Activated CD8-positive, alpha-beta T cell treated with anti-CD3 and anti-CD28 coated beads, Interleukin-2, amount 10 ng/mL, durations not matched to agents 7 days and 5 days (primary cell): ENCODE measurements around the gene GNE. TPM values are rescaled to one million over a fixed set of nuclear protein-coding genes. Genes with fewer than 3 reads are reported as not detected.
"Not testable (repeated sequence)": the region's sequence is repeated elsewhere in the genome, so short reads cannot be mapped to it uniquely, and the experiment has no call there.

ENCODE experiments used
- ATAC-seq: fragments of 150-1000 bp; cut with Tn5 transposase; one replicate; pipeline ENCODE4 v1.10.0; 2021; ENCODE audit warnings: moderate library complexity
- CTCF ChIA-PET: fragments of 350-600 bp; sonication (Branson Sonifier 250); formaldehyde crosslinking; loops from one replicate; lab custom pipeline; 2021; ENCODE audit warnings: antibody characterized with exemption; lab: Charles Lee
- POLR2A ChIA-PET: fragments of 350-600 bp; sonication (Branson Sonifier 250); formaldehyde crosslinking; loops from one replicate; lab custom pipeline; 2021; ENCODE audit warnings: antibody characterized with exemption; lab: Charles Lee
- DNase-seq: peaks from one replicate; pipeline ENCODE4 v3.0.0-alpha.2; 2020
- H3K27ac Mint-ChIP-seq: one replicate; pipeline ENCODE4 v1.8.0; 2021; ENCODE audit warnings: mild to moderate bottlenecking, mixed read lengths
- H3K27me3 Mint-ChIP-seq: one replicate; pipeline ENCODE4 v1.8.0; 2021; ENCODE audit warnings: low read depth, mixed read lengths
- H3K36me3 Mint-ChIP-seq: one replicate; pipeline ENCODE4 v1.8.0; 2021; ENCODE audit warnings: low read depth, mixed read lengths
- H3K4me1 Mint-ChIP-seq: one replicate; pipeline ENCODE4 v1.8.0; 2021; ENCODE audit warnings: low read depth, mixed read lengths
- H3K4me3 Mint-ChIP-seq: one replicate; pipeline ENCODE4 v1.8.0; 2021; ENCODE audit warnings: mild to moderate bottlenecking, mixed read lengths
- H3K9me3 Mint-ChIP-seq: one replicate; pipeline ENCODE4 v1.8.0; 2022; ENCODE audit warnings: mixed read lengths; ENCODE audit not compliant: insufficient read depth
- total RNA-seq, 2 experiments: library from RNA; stranded (reverse); gene quantifications; one replicate each; pipeline ENCODE4 v1.2.3, GENCODE V29; 2021

GNE gene
- total RNA-seq, 2 experiments from 2014 or later: 15.2 to 16.1 TPM

- DNase-seq (no peak), ATAC-seq (no peak)
- Mint-ChIP-seq H3K4me1 (peaks cover 4% of the 10 kb centered on the region), H3K36me3 (no peaks in the 10 kb centered on the region), H3K27ac (no peak overlapping the region), H3K9me3 (no peaks in the 10 kb centered on the region), H3K27me3 (no peaks in the 10 kb centered on the region), H3K4me3 (no peak overlapping the region)
- ChIA-PET POLR2A (no interaction called here), CTCF (no interaction called here)
These were observed 31.7 kb upstream of the GNE start for GRCh38 chr9:36289836-36290435.

- no peaks in the 10 kb centered on the region for H3K36me3 Mint-ChIP-seq
- POLR2A ChIA-PET: no interaction called here
- CTCF ChIA-PET: interaction anchor here (1.7 kb wide), 1 partner anchor 40 kb away, joined by 3 read pairs; no protein-coding TSS in a partner anchor
- no peak for ATAC-seq
- DNase-seq: no peak
- H3K4me1 Mint-ChIP-seq: peaks cover 4% of the 10 kb centered on the region
- no peaks in the 10 kb centered on the region for H3K27me3 Mint-ChIP-seq
- H3K4me3 Mint-ChIP-seq: no peak overlapping the region
- H3K27ac Mint-ChIP-seq: no peak overlapping the region
- no peaks in the 10 kb centered on the region for H3K9me3 Mint-ChIP-seq
These were observed 29.8 kb upstream of the GNE start for GRCh38 chr9:36288070-36288469.

- Mint-ChIP-seq H3K27me3 (no peaks in the 10 kb centered on the region), H3K4me1 (peaks cover 4% of the 10 kb centered on the region), H3K4me3 (no peak overlapping the region), H3K36me3 (no peaks in the 10 kb centered on the region), H3K9me3 (no peaks in the 10 kb centered on the region), H3K27ac (no peak overlapping the region)
- POLR2A ChIA-PET: no interaction called here
- DNase-seq (no peak), ATAC-seq (no peak)
- CTCF ChIA-PET: interaction anchor here (1.6 kb wide), 1 partner anchor 278 kb away, joined by 4 read pairs; no protein-coding TSS in a partner anchor
These were observed 28.1 kb upstream of the GNE start for GRCh38 chr9:36286388-36286787.

- H3K27ac Mint-ChIP-seq: no peak overlapping the region
- ATAC-seq: no peak
- H3K36me3 Mint-ChIP-seq: no peaks in the 10 kb centered on the region
These were observed 26.0 kb upstream of the GNE start for GRCh38 chr9:36284226-36284625.

GRCh38 chr9:36282275-36282674 lies 24.0 kb upstream of the GNE start:
- POLR2A ChIA-PET: no interaction called here
- H3K27ac Mint-ChIP-seq: no peak overlapping the region
- H3K4me1 Mint-ChIP-seq: no peaks in the 10 kb centered on the region
- ATAC-seq: no peak
- H3K4me3 Mint-ChIP-seq: no peak overlapping the region
- no peaks in the 10 kb centered on the region for H3K36me3 Mint-ChIP-seq
- H3K9me3 Mint-ChIP-seq: no peaks in the 10 kb centered on the region
- CTCF ChIA-PET: no interaction called here
- H3K27me3 Mint-ChIP-seq: no peaks in the 10 kb centered on the region
- no peak for DNase-seq

More at GRCh38 chr9:36284226-36284625, 26.0 kb upstream of the GNE start:
- ChIA-PET CTCF (no interaction called here), POLR2A (no interaction called here)
- Mint-ChIP-seq H3K9me3 (no peaks in the 10 kb centered on the region), H3K4me3 (no peak overlapping the region), H3K27me3 (no peaks in the 10 kb centered on the region), H3K4me1 (peaks cover 4% of the 10 kb centered on the region)
- DNase-seq: no peak

GRCh38 chr9:36280989-36281388 lies 22.7 kb upstream of the GNE start:
- POLR2A ChIA-PET: no interaction called here
- Mint-ChIP-seq H3K9me3 (no peaks in the 10 kb centered on the region), H3K4me1 (no peaks in the 10 kb centered on the region), H3K27me3 (no peaks in the 10 kb centered on the region), H3K36me3 (no peaks in the 10 kb centered on the region), H3K27ac (no peak overlapping the region), H3K4me3 (no peak overlapping the region)
- DNase-seq (no peak), ATAC-seq (no peak)
- CTCF ChIA-PET: no interaction called here

GRCh38 chr9:36278243-36278642 lies 20.0 kb upstream of the GNE start:
- no peak overlapping the region for H3K27ac Mint-ChIP-seq
- ChIA-PET CTCF (no interaction called here), POLR2A (interaction anchor here (0.8 kb wide), 1 partner anchor 20 kb away, joined by 3 read pairs; the partner anchor contains the start of gene GNE)
- H3K4me1 Mint-ChIP-seq: no peaks in the 10 kb centered on the region
- H3K27me3 Mint-ChIP-seq: no peaks in the 10 kb centered on the region
- DNase-seq (no peak), ATAC-seq (no peak)
- no peaks in the 10 kb centered on the region for H3K36me3 Mint-ChIP-seq
- H3K9me3 Mint-ChIP-seq: no peaks in the 10 kb centered on the region
- no peak overlapping the region for H3K4me3 Mint-ChIP-seq

GRCh38 chr9:36276781-36277181 lies 18.5 kb upstream of the GNE start:
- Mint-ChIP-seq H3K9me3 (no peaks in the 10 kb centered on the region), H3K27me3 (no peaks in the 10 kb centered on the region), H3K4me3 (no peak overlapping the region), H3K27ac (no peak overlapping the region), H3K4me1 (no peaks in the 10 kb centered on the region), H3K36me3 (no peaks in the 10 kb centered on the region)
- POLR2A ChIA-PET: interaction anchor here (0.6 kb wide), 1 partner anchor 630 kb away, joined by 5 read pairs; no protein-coding TSS in a partner anchor
- DNase-seq: no peak
- ATAC-seq: no peak
- CTCF ChIA-PET: interaction anchor here (0.6 to 1.3 kb wide), 2 partner anchors 9 to 52 kb away, joined by 3 read pairs; no protein-coding TSS in a partner anchor

GRCh38 chr9:36276254-36276653 lies 18.0 kb upstream of the GNE start:
- Mint-ChIP-seq H3K27me3 (no peaks in the 10 kb centered on the region), H3K4me1 (no peaks in the 10 kb centered on the region), H3K9me3 (no peaks in the 10 kb centered on the region), H3K27ac (no peak overlapping the region), H3K4me3 (no peak overlapping the region), H3K36me3 (no peaks in the 10 kb centered on the region)
- CTCF ChIA-PET: interaction anchor here (0.6 to 1.3 kb wide), 2 partner anchors 10 to 53 kb away, joined by 3 read pairs; no protein-coding TSS in a partner anchor
- no peak for DNase-seq
- no peak for ATAC-seq
- POLR2A ChIA-PET: interaction anchor here (0.6 kb wide), 1 partner anchor 629 kb away, joined by 5 read pairs; no protein-coding TSS in a partner anchor

- no peaks in the 10 kb centered on the region for H3K4me1 Mint-ChIP-seq
- ChIA-PET CTCF (no interaction called here), POLR2A (no interaction called here)
- no peaks in the 10 kb centered on the region for H3K9me3 Mint-ChIP-seq
- DNase-seq: no peak
- no peaks in the 10 kb centered on the region for H3K36me3 Mint-ChIP-seq
- ATAC-seq: no peak
- H3K27me3 Mint-ChIP-seq: no peaks in the 10 kb centered on the region
- no peak overlapping the region for H3K27ac Mint-ChIP-seq
- H3K4me3 Mint-ChIP-seq: no peak overlapping the region
These were observed 16.8 kb upstream of the GNE start for GRCh38 chr9:36275060-36275459.

GRCh38 chr9:36273354-36273753 lies 15.1 kb upstream of the GNE start:
- H3K36me3 Mint-ChIP-seq, H3K4me1 Mint-ChIP-seq, H3K27me3 Mint-ChIP-seq, POLR2A ChIA-PET, ATAC-seq, H3K27ac Mint-ChIP-seq, H3K9me3 Mint-ChIP-seq, CTCF ChIA-PET, H3K4me3 Mint-ChIP-seq, DNase-seq: not testable (repeated sequence)

- H3K9me3 Mint-ChIP-seq: no peaks in the 10 kb centered on the region
- no peaks in the 10 kb centered on the region for H3K27me3 Mint-ChIP-seq
- POLR2A ChIA-PET: no interaction called here
These were observed 9.8 kb upstream of the GNE start for GRCh38 chr9:36268007-36268427.

More at GRCh38 chr9:36268007-36268427, 9.8 kb upstream of the GNE start:
- no peaks in the 10 kb centered on the region for H3K4me1 Mint-ChIP-seq
- H3K27ac Mint-ChIP-seq: no peak overlapping the region
- H3K36me3 Mint-ChIP-seq: no peaks in the 10 kb centered on the region
- ATAC-seq (no peak), DNase-seq (no peak)
- CTCF ChIA-PET: no interaction called here
- no peak overlapping the region for H3K4me3 Mint-ChIP-seq
